ENCODE results near the gene PPP3CA. TPM values are rescaled to one million over a fixed set of nuclear protein-coding genes. Genes with fewer than 3 reads are reported as not detected.

Gene PPP3CA
- total and polyA plus RNA-seq, 2 of the 13 experiments (the other 11 are each of a cell fraction or from before 2014, with no cell fraction given), result 4.8 to 13.2 TPM

DNA sequence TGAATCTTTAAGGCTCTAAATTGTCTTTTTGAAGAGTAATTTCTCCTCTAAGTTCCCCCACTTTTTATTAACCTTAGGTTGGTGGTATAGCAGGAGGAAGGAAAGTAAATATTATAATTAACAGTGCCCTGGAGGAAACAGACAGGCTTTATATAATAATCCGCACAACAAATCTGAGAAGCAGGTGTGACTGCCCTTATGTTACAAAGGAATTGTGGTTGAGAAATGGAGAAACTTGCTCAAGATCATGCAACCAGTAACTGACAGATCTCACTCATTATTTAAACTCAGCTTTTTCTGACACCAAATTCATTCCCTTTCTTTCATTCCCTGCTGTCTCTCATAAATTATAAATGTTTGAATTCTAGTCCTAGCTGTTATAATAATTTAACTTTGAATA lies 282.0 kb downstream of the PPP3CA start:
- no peak overlapping the region for H3K27ac ChIP-seq (ENCODE audit: extremely low read length, insufficient read depth, low read length)
- WGBS (ENCODE audit: low lambda C conversion rate), result 95% methylated on average over 1 of the region's 1 CpG

GRCh38 chr4:101064541-101065180 lies 282.7 kb downstream of the PPP3CA start:
- no peaks in the 10 kb centered on the region for H3K79me2 ChIP-seq (ENCODE audit: insufficient read depth, low read length)
- WGBS (ENCODE audit: low lambda C conversion rate), result 100% methylated on average over 1 of the region's 1 CpG
- H4K20me1 ChIP-seq (ENCODE audit: insufficient read depth, low read length), result no peaks in the 10 kb centered on the region
- H3K36me3 ChIP-seq (replicated peaks in 1 of 2; ENCODE audit: control insufficient read depth in 1 of 2, insufficient read depth in 2 of 2, low read length in 2 of 2), result 0 out of 5 replicates have a peak, but pooled peaks cover 0 to 5% of the 10 kb centered on the region in 2 experiments
- DNase-seq (ENCODE audit: low spot score), result no peak
- H2AFZ ChIP-seq (ENCODE audit: low read length), result no peak overlapping the region
- intact Hi-C loops (cut with micrococcal nuclease; ENCODE audit: unreplicated experiment), result no loop called here
- H3K4me1 ChIP-seq (ENCODE audit: insufficient read depth, low read length), result 0 out of 2 replicates have a peak, but pooled peaks cover 5% of the 10 kb centered on the region
- H3K9ac ChIP-seq (ENCODE audit: insufficient read depth, low read depth, low read length), result no peak overlapping the region
- no peak overlapping the region for H3K4me3 ChIP-seq (replicated peaks in 1 of 3; ENCODE audit: insufficient read depth in 1 of 3, low read depth in 2 of 3, low read length in 3 of 3)
- no TSS peak for BruUV-seq (replicated peaks)
- ATAC-seq, result no peak
- no peak overlapping the region for H3K27ac ChIP-seq (ENCODE audit: extremely low read length, insufficient read depth, low read length)
- no peak overlapping the region for H3K4me2 ChIP-seq (ENCODE audit: low read depth, low read length)
- H3K9me3 ChIP-seq (ENCODE audit: low read length), result no peaks in the 10 kb centered on the region
- CTCF ChIA-PET (ENCODE audit: low intra/inter-chr PET ratio, low total read pairs), result no interaction called here
- H3K27me3 ChIP-seq (ENCODE audit: control insufficient read depth in 1 of 2, insufficient read depth in 2 of 2, low read length in 2 of 2), result no peaks in the 10 kb centered on the region
- in situ Hi-C loops (cut with HindIII; ENCODE audit: extremely low pct_ligation_motif_present, low pct_unique_long_range_greater_than_20kb), result no loop called here
- POLR2A ChIA-PET, result no interaction called here
- FAIRE-seq, result no peak
- no peak for TF ChIP-seq ZNF841 (CRISPR knock-in tag; IDR thresholded peaks at IDR 0.05; ENCODE audit: borderline replicate concordance)
- TF ChIP-seq ZNF275 (CRISPR knock-in tag; IDR thresholded peaks at IDR 0.05; ENCODE audit: borderline replicate concordance), result no peak
- no peak for TF ChIP-seq CBX1 (IDR thresholded peaks at IDR 0.05; ENCODE audit: low read depth)
- TF ChIP-seq MED1 (CRISPR knock-in tag; IDR thresholded peaks at IDR 0.05), result no peak
- no peak for TF ChIP-seq ZBTB33 (CRISPR knock-in tag; IDR thresholded peaks at IDR 0.05)
- TF ChIP-seq DPF2 (CRISPR knock-in tag; IDR thresholded peaks at IDR 0.05; ENCODE audit: borderline replicate concordance, low read depth), result no peak
- no peak for TF ChIP-seq GLMP (CRISPR knock-in tag; IDR thresholded peaks at IDR 0.05; ENCODE audit: borderline replicate concordance)
- TF ChIP-seq TRAFD1 (CRISPR knock-in tag; IDR thresholded peaks at IDR 0.05; ENCODE audit: borderline replicate concordance), result no peak

More for the DNA sequence above, 282.0 kb downstream of the PPP3CA start:
- POLR2A ChIA-PET, result no interaction called here
- Histone ChIP-seq H3K9me3 (ENCODE audit: low read length) (no peaks in the 10 kb centered on the region), H3K9ac (ENCODE audit: insufficient read depth, low read depth, low read length) (no peak overlapping the region), H3K4me2 (ENCODE audit: low read depth, low read length) (no peak overlapping the region), H2AFZ (ENCODE audit: low read length) (no peak overlapping the region), H3K36me3 (replicated peaks in 1 of 2; ENCODE audit: control insufficient read depth in 1 of 2, insufficient read depth in 2 of 2, low read length in 2 of 2) (0 out of 5 replicates have a peak, but pooled peaks cover 0 to under 1% of the 10 kb centered on the region in 2 experiments), H4K20me1 (ENCODE audit: insufficient read depth, low read length) (no peaks in the 10 kb centered on the region), H3K79me2 (ENCODE audit: insufficient read depth, low read length) (no peaks in the 10 kb centered on the region), H3K27me3 (ENCODE audit: control insufficient read depth in 1 of 2, insufficient read depth in 2 of 2, low read length in 2 of 2) (no peaks in the 10 kb centered on the region), H3K4me3 (replicated peaks in 1 of 3; ENCODE audit: insufficient read depth in 1 of 3, low read depth in 2 of 3, low read length in 3 of 3) (no peak overlapping the region), H3K4me1 (ENCODE audit: insufficient read depth, low read length) (0 out of 2 replicates have a peak, but pooled peaks cover 5% of the 10 kb centered on the region)
- intact Hi-C loops (cut with micrococcal nuclease; ENCODE audit: unreplicated experiment), result no loop called here
- ATAC-seq, result no peak
- CTCF ChIA-PET (ENCODE audit: low intra/inter-chr PET ratio, low total read pairs), result no interaction called here
- BruUV-seq (replicated peaks), result no TSS peak
- FAIRE-seq, result no peak
- TF ChIP-seq BHLHE40 (IDR thresholded peaks at IDR 0.05; ENCODE audit: low read length) (no peak), XBP1 (CRISPR knock-in tag; IDR thresholded peaks at IDR 0.05) (no peak), DRAP1 (CRISPR knock-in tag; IDR thresholded peaks at IDR 0.05) (no peak), ERF (CRISPR knock-in tag; IDR thresholded peaks at IDR 0.05) (no peak)
- in situ Hi-C loops (cut with HindIII; ENCODE audit: extremely low pct_ligation_motif_present, low pct_unique_long_range_greater_than_20kb), result no loop called here
- DNase-seq (ENCODE audit: low spot score), result no peak
